Measurements from ENCODE around the gene CEP170B.

Gene CEP170B

DNA sequence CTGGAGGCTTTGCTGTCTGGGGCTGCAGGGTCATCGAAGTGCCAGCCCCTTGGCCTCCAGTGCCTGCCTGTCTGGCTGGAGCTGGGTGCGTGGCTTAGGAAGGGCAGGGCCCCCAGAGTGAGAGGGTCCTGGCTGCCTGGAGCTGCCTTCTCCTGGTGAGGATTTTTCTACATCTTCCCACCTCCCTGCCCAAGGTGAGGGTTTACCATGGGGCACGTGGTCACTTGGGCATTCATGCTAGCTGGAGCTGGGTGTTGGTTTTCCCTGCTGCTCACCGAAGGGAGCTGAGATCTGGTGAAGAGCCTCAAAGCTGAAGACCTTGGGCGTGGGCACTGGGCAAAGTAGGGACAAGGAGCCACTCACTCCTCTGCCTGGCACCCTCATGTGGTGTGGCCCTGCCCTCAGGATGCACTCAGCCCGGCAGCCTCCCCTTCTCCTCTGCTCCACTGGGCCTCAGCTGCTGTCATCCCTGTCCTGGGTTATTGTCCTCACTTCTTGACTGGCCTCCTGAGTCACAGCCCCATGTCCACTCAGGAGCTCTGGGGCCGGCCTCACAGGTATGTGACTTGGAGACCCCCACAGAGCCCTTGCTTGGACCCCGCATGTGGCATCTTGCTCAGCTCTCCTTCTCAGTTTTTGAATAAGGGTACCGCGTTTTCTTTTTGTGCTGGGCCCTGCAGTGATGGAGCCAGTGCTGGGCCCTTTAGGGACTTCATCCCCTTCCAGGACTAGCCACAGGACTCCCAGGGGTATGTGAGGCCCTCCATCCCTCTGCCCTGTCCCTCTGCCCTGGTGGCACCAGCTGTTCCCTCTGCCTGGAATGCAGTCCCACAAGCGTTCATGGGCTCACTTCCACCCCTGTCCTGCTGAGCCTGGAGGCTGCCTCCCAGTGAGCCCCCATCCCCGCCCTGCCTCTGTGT lies 1.6 kb downstream of the CEP170B start:
- no peak for DNase-seq (ENCODE audit: low read depth, low spot score)

DNA sequence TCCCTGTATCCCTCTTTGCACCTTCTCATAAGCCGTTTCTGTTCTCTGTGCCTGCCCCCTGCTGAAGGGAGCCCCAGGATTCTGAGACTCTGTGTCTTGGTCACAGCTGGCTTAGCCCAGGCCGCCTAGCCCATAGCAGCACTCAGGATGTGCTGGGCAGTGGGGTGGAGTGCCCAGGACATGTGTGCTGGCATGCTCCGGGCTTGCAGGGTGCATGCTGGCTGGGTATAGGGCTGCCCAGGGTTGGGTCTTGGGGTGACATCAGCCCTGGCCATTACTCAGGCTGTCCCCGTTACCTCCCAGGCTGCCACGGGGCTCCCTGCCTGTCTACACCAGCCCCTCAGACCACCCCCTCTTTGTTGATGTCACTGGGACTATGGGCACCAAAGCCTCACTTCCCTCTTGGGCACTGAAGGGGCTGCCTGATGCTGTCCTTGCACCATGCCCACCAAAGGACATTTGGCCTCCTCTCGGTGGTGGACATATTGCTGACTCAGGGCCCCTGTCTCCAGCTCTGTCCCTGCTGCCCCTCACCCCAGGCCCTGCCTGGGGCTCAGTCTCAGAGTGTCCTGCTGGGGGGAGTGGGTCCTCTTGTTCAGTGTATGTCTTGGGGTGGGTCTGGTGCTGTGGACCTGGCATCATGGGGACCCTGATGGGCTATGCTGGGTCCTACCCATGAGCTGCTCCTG lies 2.4 kb downstream of the CEP170B start:
- no peak for DNase-seq (ENCODE audit: low read depth, low spot score)

DNA sequence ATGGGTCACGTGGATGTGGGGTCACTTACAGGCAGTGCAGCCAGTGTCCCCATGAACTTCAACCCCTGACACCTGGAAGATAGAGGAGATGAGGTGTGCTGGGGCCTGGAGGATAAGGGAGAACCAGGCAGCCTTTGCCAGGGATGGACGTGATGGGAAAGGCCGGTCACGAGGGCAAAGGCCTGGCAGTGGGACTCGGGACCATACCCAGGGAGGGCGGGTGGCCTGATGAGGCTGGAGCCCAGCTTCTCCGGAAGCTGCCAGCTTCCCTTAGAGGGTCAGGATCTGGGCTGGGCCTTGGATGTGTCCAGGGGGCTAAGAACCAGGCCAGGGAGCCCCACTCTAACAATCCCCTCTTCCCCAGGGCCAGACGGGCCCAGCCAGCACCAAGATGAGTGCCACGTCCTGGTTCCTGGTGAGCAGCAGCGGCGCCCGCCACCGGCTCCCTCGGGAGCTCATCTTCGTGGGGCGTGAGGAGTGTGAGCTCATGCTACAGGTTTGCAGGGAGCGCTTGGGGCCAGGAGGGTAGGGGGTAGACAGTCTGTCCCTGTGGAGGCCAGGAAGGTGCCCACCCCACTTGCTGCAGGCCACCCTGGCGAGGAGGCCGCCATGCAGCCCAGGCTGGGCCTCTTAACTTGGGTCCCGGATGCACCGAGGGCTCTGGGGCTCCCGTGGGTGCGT lies 3.1 kb downstream of the CEP170B start:
- no peak for DNase-seq (ENCODE audit: low read depth, low spot score)

DNA sequence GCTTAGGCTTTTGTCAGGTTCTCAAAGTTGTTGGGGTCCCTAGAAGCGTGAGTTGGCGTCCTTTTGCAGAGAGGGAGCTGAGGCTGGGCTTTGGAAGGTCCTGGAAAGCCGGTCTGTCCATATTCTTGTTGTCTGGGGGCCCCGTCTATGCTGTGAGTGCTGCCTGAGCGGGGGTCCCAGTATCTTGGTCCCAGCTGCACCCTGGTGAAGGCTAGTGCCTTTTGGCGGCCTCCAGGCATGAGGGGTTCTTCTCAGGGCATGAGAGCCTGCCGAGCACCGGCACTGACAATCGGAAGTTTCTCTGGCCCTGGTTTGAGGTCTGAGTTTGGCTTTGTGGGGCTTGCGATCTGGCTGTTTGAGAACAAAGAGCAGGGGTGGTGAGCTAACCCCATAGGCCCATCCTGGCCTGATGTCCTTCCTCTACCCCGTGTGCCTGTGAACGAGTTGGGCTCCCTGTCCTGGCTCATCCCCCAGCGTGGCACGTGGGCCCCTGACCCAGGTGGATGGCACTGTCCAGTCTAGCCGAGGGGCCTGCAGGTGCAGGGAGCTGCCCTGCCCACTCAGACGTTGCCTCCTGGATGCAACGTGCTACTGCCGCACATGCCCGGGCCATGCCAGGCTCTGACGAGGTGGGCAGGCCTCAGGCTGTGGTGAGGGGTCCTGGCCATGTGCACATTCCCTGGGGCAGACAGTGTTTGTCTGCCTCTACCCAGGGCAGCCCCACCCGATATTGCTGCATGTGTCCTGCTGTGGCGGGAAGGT lies 3.9 kb downstream of the CEP170B start:
- DNase-seq (ENCODE audit: low read depth, low spot score): no peak

DNA sequence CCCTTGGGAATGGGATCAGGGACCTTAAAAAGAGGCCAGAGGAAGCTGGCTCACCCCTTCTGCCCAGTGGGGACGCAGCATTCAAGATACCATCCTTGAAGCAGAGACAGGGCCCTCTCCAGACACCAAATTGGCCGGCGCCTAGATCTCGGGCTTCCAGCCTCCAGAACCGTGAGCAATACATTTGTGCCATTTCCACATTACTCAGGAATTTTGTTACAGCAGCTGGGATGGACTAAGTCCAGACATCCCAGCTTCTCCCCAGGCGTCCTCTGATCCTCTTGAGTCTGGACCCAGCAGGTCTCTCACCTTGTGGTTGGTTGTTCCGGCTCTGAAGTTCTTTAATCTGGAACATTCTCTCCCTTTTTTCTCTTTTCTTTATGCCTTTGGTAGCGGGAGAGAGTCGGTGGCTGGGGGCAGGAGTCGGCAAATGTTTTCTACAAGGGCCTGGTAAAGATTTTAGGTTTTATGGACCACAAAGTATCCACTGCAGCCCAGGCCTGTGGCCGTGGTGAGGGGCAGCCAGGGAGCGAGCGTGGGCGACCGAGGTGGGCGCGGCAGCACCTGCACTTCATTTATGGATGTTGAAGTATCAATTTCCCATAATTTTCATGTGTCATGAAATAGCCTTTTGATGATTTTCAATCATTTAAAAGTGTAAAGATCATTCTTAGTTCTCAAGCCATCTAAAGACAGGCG lies 4.8 kb downstream of the CEP170B start:
- DNase-seq (ENCODE audit: low read depth, low spot score): no peak

DNA sequence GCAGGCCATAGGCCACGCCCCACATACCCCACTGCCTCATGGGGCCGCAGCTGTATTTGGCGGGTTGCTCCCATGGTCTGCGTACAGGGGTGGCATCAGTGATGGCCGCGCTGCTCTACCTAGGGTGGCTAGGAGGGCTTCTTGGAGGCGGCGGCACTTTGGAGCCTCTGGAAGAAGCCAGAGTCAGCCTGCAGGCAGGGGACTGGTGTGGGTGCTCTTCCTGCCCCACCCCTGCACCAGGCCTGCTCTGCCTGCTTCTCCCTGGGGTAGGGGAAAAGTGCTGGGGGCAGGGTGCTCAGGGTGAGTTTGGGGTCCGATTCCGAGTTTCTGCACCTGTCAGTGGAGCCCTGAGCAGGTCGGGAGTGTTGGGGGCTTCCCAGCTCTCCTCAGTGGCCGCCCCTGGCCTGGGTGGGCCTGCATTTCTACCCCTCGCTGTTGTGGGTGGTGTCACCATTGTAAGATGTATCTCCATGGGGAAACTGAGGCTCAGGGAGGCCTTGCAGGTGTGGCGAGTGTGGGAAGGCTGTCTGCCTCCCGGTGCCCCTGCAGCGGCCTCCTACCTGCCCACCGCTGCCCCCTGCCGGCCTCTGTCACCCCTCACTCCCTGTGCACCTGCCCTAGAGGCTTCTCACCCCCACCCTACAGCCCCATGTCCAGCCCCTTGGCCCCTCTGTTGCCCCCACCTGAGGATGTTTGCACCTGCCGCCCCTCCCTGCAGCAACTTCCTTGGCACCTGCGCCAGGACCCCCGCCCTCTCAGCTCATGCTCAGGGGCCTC lies 5.5 kb downstream of the CEP170B start:
- DNase-seq (ENCODE audit: low read depth, low spot score): no peak

DNA sequence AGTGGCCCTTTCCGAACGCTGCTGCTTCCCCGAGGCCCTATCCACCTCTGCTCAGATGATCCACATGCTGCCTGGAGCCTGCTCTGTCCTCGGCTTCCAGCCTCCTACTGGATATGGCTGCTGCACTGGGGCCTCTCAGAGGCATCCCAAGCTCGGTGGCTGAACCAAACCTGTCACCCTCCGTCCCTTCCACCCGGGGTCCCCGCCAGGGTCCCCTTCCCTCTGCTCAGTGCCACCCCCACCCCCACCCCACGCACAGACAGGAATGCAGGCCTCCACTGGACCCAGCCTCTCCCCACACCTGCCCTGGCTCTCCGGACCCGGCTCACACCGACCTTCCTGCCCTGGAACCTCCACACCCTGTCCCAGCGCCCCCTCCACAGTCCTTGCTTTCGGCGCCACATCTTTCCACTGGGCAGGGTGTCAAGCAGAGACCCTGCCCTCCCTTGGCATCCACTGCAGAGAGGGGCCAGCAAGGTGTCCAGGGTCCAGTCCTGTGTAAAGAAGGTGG lies 6.1 kb downstream of the CEP170B start:
- no peak for DNase-seq (ENCODE audit: low read depth, low spot score)

DNA sequence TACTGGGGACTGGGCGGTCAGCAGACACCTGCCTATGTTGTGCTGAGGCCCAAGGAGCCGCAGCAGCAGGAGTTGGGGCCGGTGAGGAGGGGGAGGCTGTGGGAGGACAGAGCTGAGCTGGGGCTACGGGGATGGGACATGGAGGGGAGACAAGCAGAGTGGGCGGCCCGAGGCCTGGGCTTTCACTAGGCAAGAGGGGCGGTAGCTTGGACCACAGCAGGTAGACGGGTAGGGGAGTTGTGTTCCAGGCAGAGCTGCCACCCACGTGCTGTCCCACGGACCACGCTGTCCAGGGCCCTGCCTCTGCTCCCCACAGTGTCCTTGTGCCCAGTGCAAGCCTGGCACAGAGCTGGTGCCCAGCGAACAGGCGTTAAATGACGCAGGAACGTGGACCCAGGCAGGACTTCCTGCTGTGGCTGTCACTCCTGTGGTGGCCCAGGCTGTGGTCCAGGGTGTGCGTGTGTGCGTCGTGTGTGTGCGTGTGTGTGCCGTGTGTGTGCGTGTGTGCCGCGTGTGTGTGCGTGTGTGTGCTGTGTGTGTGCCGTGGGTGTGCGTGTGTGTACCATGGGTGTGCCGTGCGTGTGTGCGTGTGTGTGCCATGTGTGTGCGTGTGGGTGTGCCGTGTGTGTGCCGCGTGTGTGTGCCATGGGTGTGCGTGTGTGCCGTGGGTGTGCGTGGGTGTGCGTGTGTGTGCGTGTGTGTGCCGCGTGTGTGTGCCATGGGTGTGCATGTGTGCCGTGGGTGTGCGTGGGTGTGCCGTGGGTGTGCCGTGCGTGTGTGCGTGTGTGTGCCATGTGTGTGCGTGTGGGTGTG lies 6.8 kb downstream of the CEP170B start:
- DNase-seq (ENCODE audit: low read depth, low spot score): no peak

DNA sequence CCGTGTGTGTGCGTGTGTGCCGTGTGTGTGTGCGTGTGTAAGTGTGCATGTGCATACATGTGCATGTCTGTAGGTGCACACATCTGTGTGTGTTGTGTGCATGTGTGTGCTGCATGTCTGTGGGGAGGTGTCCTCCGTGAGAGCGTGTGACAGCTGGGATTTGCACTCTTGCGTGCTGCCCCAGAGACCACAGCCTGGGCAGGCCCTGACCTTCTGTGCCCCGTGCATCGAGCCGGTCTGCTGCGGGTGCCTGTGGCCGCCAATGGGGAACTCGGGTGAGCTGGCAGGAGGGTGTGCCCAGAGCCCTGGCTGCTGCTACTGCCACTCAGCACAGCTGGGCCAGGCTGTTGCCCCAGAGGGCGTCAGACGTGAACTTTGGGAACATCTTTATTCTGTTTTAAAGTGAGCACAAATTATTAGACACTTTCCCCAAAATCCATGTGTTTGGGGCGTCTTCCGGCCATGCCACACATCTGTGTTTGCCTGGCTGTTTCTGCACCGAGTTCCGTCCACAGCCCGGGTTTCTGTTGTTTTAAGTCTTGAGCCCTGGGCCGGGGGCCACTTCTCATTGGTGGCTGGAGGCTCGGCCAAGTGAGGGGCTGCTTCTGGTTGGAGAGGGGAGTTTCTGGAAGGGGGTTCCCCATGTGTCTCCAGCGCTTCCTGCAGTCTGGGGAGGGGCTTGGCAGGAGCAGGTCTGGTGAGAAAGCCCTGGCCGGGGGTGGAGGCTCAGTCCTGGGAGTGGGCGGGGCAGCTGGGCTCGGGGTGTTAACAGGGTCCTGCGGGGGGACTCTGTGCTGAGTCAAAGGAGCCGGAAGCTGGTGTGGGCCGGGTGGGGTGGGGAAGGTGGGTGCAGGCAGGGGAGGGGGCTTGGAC lies 7.6 kb downstream of the CEP170B start:
- DNase-seq (ENCODE audit: low read depth, low spot score): no peak

DNA sequence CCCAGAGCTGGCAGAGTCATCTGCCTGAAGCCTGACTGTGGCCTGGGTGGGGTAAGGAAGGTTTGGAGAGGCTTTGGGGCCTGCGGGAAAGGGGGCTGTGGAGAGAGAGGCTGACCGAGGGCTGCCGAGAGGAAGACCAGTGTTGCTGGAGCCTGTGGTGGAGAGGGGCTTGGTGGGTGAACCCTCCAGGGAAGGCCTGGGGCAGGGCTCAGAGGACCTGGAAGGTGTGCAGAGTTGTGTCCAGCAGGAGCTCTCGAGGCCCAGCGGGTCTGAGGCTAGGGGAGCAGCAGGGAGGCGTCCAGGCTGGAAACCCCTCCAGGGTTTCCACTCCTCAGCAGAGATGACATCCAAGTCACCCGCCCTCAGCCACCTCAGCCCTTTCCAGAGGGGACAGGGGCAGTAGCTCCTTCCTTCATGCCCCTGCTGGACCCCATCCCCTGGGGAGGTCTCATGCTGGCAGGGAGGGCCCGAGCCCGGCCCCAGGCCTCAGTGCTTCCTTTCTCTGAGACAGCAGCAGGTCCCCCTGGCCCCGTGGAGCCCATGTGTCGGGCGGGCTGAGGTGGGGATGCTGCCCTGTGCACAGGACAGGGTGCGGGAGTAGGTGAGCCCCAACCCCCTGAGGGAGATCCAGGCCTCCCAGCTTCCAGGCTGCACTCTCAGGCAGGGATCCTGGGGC lies 8.4 kb downstream of the CEP170B start:
- no peak for DNase-seq (ENCODE audit: low read depth, low spot score)

DNA sequence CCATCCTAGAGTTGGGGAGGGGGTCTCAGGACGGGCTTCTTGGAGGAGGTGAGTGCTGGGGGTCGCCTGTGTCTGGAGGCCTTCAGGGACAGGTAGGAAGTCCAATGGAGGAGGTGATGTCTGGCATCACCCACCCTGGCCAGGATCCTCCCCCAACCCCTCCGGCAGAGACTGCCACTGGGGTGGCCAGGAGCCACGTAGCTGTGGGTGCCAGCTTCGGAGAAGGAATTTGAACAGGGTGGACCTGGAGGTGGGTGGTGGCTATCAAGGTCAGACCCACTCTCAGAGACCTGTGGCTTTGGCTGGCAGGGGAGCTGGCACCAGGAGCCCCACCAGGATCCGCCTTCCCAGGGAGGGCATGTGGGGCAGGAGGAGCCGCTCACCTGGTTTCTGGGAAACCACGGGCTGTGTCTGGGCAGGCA lies 9.1 kb downstream of the CEP170B start:
- no peak for DNase-seq (ENCODE audit: low read depth, low spot score)

DNA sequence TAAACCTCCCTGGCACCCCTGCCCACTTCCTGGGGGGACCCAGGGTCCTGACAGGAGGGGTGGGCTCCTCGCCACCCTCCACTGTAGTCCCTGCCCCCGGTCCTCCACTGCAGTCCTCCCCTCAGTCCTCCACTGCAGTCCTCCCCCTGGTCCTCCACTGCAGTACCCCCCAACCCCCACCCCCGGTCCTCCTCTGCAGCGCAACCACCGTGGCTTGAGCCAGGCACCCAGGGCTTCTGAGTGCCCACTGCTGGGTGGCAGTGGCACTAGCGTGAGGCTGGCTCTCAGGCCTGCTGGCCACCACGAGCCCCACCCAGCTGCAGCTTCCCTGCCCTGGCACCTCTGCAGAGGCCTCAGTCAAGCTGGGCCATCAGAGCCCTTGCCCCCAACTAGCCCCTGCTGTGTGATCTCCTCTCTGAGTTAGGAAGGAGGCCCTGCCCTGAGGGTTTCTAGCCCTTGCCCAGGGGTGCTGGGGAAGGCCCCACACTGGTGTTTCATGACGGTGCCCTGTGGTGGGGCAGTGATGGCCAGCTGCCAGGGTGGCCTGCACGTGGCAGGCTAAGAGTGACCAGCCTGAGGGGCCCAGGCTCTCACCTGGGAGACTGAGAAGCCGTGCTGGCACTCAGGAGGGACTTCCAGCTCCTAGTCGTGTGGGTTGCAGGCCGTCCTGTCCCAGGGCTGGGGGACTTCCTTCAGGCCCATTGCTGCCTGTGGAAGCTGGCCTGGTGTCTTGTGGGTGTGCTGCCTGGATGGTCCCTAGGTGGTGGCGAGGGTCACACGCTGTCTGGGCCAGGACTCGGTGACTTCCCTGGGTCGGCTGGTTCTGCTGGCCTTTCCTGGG lies 9.7 kb downstream of the CEP170B start:
- DNase-seq (ENCODE audit: low read depth, low spot score): no peak

DNA sequence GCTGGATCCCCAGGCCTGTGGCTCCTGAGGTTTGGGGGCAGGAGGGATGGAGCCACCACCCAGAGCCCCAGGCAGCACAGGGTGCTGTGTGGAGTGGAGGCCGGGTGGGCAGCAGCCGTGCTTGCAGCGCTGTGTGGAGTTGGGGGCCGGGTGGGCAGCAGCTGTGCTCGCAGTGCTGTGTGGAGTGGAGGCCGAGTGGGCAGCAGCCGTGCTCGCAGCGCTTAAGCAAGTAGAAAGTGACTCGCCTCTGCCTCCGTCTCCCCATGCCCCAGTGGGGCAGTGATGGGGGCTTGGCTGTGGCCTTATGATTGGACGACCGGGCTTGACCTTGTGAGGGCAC lies 10.3 kb downstream of the CEP170B start:
- no peak for DNase-seq (ENCODE audit: low read depth, low spot score)

DNA sequence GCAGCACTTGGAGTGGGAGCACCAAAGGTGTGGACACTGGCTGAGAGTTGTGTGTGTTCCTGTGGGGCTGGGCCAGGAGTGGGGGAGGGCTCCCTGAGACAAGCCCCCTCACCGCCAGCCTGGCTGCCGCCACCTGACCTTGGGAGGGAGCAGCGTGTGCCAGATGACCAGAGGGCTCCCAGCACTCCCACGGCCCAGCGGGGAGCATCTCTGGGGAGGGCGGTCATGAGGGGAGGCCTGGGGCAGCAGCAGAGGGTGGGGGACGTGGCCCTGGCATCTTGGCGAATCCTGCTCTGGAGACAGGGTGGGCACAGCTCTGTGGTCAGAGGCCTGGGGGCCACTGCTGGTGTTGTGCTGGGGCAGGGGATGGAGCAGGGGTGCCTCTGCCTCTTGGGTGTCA lies 10.7 kb downstream of the CEP170B start:
- DNase-seq (ENCODE audit: low read depth, low spot score): no peak

DNA sequence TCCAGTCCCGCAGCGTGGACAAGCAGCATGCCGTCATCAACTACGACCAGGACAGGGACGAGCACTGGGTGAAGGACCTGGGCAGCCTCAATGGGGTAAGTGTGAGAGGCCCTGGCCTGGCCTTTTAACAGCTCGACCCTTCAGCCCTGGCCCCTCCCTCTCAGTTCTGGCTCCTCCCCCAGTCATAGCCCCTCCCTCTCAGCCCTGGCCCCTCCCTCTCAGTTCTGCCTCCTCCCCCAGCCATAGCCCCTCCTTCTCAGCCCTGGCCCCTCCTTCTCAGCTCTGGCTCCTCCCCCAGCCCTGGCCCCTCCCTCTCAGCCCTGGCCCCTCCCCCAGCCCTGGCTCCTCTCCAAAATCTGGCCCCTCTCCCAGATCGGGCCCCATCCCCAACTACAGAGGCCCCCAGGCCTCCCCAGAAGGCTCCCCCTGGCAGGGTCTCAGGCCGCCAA lies 11.2 kb downstream of the CEP170B start:
- DNase-seq (ENCODE audit: low read depth, low spot score): no peak

DNA sequence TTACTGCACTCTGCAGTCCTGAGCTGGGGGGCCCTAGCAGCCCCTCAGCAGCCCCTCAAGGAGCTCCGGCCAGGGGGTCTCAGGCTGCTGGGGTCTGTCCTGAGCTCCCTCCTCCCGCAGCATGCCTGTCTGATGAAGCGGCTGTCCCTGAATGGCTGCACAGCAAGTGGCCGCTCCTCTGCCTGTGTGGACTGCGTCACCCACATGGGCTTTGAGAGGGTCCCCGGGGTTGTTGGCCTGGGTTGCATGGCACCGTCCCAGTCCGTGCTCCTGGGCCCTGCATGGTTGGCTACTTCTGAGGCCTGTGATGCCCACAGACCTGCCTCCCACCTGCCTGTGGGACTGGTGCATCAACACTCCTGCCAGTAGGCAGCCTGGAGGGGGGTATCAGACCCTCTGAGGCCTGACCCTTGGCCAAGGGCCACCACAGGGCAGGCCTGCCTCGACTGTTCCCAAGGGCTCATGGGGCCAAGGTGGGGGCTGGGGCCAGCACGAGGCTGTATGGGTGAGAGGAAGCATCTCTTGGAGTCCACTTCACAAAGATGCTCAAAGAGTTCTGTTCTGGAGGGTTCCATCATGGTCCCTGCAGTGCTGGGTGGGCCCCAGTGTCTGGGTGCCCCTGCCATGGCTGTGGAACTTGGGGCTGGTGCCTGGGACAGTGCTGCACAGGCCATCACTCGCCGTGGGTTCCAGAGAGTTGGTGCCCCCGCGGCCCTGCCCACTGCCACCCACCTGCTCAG lies 12.2 kb downstream of the CEP170B start:
- no peak for DNase-seq (ENCODE audit: low read depth, low spot score)

All from activated CD4-positive, CD25-positive, alpha-beta regulatory T cell treated with anti-CD3 and anti-CD28 coated beads, Interleukin-2, amount 50 U/mL, for 16 hours (primary cell).